GM19035 (cell line): ENCODE results near the gene KIAA0825.
"Not testable (repeated sequence)": the region's sequence is repeated elsewhere in the genome, so short reads cannot be mapped to it uniquely, and the experiment has no call there.

Experiments used
- ATAC-seq: cut with Tn5 transposase; IDR thresholded peaks from one replicate; pipeline ENCODE4 v1.9.1; 2021; ENCODE audit not compliant: unreplicated experiment

KIAA0825 gene

DNA sequence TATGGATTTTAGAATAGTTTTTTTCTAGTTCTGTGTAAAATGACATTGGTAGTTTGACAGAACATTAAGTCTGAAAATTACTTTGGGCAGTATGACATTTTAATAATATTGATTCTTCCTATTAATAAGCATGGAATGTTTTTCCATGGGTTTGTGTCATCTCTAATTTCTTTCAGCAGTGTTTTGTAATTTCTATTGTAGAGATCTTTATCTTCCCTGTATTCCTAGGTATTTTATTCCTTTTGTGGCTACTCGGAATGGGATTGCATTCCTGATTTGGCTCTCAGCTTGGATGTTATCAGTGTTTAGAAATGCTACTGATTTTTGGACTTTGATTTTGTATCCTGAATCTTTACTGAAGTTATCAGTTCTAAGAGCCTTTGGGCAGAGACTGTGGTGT is 420.4 kb downstream of the KIAA0825 start:
- no peak for ATAC-seq

DNA sequence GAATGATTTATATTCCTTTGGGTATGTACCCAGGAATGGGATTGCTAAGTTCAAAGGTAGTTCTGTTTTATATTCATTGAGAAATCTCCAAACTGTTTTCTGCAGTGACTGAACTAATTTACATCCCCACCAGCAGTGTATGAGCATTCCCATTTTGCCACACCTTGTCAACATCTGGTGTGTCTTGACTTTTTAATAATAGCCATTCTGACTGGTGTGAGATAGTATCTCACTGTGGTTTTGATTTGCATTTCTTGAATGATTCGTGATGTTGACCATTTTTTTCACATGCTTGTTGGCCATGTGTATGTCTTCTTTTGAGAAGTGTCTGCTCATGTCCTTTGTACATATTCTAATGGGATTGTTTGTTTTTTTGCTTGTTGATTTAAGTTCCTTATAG is 421.5 kb downstream of the KIAA0825 start:
- ATAC-seq: no peak

DNA sequence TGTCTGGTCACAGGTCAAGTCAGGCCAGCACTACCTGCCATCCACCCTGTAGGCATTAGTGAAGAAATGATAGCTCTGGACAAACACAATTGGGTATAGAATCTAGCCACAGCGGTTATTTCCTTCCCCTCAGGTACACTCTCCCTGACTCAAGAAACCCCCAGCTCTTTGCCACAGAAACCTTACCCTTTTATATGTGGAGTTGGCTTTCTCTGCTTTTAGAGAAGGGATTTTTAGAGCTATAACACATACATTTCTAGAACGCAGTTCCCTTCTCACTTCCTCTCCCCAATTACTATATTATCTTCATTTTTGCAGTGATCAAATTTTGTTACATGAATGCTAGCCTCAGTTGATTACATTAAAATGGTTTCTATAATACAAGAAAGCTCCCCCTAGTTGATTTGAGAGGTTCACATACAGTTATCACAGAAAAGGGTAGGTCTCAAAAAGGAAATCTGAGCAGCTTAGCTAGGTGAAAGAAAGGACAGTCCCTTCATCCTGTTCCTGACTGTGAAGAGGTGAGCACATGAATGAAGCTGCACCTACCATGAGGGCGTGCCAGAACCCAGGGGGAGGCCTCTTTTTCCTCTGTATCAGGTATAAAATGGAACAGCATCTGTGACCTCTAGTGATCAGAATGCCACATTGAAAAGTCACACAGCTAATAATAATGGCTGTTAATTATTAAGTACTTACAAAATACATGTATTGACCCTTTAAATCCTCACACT is 425.6 kb downstream of the KIAA0825 start:
- ATAC-seq: no peak

DNA sequence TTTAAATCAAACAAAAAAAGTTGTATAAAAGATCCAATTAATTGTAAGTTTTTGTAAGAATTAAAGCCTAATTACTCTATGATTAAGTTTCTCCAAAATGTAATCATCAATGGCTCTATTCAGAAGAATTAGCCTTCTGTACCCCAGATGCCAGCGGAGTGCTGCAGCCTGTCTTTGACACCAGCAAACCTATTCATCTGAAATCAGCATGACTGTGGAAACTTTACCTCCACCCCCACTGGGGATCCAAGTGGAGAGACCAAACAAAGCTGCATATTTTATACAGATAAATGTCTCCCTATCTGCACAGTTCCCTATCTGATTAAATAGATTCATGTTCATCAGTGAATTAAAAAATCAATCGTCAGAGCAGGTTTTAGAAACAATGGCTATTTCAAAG is 426.8 kb downstream of the KIAA0825 start:
- ATAC-seq: no peak

DNA sequence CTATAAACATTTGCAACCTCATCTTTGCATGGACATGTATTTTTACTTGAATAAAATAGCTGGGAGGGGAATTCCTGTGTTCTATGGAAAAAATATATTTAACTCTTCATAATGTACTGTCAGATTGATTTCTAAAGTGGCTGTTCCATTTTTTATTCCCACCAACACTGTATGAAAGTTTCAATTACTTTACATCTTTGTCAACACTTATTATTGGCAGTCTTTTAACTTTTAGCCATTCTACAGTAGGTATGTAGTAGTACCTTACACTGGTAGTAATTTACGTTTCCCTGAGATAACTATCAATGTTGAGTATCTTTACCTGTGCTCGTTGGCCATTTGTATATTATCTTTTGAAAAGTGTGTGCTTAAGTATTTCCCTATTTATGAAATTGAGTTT is 429.7 kb downstream of the KIAA0825 start:
- ATAC-seq: no peak

DNA sequence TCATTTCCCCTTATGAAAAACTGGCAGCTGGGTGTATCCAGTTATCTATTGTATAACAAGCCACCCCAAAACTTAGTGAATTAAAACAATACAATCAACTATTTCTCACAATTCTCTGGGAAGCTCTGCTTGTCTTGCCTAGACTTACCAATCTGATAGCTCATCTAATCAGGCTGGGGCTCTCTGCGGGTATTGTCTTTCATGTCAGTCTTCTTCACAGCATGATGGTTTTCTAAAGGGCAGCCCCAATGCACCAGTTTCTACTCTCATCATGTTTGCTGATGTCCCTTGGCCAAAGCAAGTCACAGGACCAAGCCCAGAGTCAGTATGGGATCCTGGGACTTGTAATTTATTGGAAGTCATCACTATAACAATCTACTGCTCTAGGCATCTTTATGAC is 433.5 kb downstream of the KIAA0825 start:
- no peak for ATAC-seq

DNA sequence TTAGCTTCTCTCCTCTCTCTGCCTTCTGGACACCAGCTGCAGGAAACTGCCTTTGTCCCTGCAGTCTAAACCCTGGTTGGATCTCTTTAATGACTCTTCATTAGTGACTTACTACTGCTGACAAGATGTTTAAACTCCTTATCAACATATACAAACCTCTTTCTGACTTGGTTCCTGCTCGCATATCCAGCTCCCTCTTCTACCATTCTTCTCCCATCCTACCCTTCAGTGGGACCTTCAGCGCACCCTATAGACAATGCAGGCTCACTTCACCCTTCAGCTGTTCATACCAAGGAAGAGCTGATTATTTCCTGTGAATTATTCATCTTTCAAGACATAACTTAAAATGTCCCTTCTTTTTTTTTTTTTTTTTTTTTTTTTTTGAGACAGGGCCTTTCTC is 436.5 kb downstream of the KIAA0825 start:
- ATAC-seq: no peak

DNA sequence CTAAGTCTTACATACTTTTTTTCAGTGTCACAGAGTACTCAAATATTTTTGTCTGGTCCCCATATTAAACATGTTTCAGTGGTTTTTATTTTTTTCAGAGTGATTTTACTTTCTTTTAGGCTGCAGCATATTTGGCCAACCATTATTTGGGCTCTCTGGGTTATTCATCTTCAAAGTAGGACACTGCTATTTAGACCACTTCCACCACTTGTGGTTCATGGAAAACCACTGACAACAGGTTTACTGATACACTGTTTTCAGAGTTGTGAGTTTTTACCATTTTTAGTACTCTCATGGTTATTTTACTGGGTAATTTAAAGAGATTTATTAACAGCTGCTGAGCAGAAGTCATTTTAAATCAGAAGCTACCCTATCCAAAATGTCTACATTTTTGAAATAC is 437.6 kb downstream of the KIAA0825 start:
- ATAC-seq: no peak

DNA sequence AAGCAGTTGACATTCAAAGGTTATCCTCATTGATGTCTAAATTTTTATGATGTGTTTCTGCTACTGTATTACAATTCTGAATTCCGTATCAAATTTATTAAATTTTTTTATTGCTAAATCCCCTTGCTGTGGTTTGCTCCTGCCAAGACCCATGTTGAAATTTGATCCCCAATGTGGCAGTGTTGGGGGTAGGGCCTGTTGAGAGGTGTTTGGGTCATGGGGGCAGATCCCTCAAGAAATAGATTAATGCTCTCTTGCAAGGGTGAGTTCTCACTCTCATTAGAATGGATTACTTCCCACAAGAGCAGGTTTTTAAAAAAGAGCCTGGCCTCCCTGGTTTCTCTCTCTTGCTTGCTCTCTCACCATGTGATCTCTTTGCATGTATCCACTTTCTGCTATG is 442.5 kb downstream of the KIAA0825 start:
- ATAC-seq: no peak

DNA sequence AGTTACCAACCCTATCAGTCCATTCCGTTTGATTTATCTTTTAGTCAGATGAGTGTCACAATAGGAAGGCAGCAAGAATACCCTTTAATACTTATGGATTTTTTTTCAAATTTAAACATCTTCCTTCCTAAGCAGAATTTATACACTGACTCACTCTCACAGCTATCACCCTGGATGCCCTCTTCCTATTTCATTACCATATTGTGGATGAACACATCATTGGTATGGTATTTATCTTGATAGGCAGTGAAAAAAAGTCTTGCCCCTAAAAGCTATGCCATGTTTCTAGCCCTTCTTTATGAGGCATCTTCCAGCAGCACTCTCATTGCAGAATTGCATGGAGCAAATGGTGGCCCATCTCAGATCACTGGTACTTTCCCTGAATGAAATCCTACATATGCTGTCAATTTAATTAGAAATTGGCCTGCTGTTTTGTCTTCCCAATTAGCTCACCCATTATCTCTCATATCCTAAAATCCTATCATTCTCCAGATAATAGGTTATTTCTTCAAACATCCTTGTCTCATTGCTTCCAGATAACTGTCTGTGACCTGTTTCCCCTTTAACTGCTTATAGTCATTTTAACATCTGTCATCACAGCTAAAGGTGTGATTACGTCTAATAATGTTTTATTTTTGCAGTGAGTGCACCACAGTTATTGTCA is 443.5 kb downstream of the KIAA0825 start:
- no peak for ATAC-seq

DNA sequence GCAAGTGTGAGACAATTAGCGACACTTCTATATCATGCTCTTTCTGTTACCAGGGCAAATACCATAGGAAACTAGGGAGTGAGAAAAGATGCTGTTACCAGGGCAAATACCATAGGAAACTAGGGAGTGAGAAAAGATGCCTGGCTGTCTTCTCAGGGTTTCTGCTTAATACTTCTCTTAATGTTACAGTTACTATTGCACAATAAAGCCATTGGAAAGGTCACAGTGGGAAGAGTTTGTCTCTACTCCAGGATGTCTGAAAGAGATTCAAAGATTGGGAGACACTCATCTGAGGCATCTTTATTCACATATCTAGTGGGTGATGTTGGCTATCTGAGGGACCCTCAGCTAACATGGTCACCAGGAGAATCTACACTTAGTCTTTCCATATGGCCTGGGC is 445.3 kb downstream of the KIAA0825 start:
- ATAC-seq: no peak

DNA sequence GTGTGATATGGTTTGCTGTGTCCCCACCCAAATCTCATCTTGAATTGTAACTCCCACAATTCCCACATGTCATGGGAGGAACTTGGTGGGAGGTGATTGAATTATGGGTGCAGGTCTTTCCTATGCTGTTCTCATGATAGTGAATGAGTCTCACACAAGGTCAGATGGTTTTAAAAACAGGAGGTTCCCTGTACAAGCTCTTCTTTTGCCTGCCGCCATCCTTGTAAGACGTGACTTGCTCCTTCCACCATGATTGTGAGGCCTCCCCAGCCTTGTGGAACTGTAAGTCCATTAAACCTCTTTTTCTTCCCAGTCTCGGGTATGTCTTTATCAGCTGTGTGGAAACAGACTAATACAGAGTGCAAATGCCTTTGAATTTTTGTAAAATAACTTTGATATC is 447.3 kb downstream of the KIAA0825 start:
- ATAC-seq: not testable (repeated sequence)

DNA sequence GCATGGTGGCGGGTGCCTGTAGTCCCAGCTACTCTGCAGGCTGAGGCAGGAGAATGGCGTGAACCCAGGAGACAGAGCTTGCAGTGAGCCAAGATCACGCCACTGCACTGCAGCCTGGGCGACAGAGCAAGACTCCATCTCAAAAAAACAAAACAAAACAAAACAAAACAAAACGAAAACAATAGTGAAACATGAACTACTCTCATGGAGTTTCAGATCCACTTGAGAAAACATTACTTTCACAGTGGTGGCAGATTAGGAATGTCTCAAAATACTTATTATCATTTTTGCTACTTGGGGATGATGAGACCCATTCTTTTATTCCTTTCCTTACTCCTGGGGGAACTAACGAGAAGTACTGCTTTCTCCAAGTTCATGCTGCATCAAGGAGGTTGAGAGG is 448.2 kb downstream of the KIAA0825 start:
- not testable (repeated sequence) for ATAC-seq

DNA sequence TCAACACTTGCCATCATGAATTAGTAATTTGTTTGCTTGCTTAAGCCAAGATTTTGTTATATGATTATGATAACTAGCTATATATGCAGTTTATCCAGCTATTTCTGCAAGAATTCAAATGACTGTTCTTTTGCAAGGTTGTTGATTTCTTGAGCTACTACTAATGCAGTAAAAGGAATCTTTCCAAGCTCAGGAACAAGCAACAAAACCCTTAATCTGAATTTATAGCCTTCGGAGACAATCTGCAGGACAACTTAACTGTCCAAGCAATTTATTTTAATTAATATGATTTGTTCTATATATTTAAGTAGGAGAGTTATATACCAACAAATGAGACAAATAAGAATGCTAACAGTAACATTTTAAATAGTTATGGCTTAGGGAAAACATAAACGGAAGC is 450.3 kb downstream of the KIAA0825 start:
- no peak for ATAC-seq

DNA sequence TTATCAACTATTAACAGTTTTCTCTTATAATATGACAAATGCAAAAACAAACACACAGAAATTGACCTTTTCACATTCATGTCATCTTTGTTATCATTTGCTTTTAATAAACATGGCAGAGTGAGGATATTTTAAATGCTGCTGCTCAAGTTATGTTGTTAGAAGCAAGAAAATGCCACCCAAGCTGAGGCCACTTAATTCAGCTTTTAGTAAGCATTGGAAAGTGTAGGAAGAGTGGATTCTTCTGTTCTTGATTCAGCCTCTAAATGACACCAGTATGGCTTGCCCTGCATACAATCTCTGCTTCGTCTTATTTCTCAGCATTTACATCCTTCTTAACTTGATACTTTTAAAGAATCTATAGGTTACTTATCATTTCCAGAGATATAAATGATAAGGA is 456.6 kb downstream of the KIAA0825 start:
- no peak for ATAC-seq

DNA sequence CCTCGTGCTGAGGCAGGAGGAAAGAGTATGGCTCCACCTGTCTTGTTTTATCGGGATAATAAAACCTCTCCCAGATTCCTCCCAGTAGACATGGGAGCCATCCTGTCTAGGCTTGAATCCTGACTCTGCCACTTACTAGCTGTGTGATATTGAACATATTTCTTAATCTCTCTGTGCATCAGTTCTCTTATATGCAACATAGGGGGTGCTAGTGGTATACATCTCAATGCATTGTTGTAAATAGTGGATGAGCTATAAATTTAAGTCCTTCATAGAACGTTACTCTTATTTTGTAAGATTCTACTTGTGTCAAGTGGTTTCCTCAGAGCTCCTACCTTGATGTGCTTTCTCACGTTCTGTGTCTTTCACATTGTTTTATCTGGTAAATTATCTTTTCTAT is 459.3 kb downstream of the KIAA0825 start:
- ATAC-seq: no peak

DNA sequence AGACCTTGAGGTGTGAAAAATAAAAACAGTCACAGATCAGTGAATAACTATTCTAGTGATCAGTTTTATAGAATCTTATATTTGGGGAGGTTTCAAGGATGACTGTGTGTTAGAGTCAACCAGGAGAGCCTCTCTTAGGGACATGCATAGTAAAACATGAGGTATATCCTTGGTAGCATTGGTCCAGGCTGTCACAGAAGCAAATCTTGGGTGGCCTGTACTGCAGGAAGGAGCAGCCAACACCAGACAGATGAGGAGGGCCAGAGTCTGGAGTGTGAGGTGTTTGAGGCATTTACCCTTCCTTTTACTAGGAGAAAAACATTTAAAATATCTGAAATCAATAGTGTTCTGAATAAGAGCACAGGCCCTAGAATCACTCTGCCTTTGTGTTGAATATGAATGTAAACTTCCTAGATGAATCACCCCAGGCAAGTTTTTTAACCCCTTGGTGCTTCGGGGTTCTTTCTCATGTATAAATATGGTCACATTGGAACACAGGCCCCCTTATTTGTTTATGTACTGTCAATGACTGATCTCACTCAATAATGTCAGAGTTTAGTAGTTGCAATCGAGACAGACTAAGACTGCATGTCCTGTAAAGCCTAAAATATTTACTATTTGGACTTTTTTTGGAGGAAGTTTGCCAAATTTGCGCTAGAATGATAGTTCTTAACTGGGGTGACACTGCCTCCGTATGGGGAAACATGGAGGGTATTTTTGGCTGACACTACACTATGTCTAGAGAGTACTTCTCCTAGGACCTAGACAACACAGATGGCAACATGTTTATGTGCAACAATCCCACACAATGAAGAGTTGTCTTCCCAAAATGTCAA is 460.5 kb downstream of the KIAA0825 start:
- no peak for ATAC-seq

DNA sequence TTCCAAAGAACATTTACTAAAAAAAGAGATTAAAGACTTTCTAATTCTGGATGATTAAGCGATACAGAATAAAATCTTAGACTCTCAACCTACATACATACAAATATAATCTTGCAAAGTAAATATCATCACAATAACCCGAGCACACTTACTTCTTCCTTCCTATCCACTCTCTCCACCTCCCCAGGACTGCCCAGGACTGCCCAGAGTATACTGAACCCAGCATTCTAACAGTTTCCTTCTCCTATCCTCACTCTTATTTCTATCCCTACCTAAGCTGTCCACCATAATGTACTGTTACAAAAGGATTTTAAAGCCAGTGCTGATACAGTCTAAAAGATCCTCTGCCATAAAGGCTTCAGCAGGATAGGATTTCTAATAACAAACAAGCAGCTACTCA is 463.7 kb downstream of the KIAA0825 start:
- ATAC-seq: no peak

DNA sequence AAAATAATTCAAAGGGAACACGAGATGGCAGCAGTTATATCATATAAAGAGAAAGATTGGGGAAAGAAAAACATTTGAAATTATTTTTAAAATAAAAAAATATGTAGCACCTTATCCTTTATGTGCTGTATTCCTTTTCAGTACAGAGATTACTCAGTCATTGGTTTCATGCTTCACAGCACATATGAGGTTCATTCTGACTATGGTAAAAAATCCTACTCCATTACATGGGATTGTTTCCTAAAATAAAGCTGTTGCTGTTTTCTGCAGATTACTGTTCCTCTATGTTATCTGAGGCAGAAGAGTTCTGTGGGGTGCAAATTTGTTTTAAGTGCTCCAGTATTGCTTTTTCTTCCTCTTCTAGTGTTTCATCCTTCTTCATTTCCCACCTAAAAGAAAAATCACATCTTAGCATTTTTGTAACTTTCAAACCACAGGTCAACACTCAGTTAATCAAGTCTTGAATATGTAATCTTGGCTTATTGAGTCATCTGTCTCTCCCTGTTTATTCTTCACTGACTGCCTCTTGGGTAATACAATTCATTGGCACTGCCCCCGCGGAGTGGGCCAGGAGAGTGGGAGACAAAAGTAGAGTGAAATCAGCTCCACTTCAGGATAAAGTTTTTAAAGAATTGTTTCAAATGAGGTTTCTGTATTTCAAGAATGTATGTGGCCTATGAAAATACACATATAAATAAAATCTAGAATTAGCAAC is 464.5 kb downstream of the KIAA0825 start:
- no peak for ATAC-seq

DNA sequence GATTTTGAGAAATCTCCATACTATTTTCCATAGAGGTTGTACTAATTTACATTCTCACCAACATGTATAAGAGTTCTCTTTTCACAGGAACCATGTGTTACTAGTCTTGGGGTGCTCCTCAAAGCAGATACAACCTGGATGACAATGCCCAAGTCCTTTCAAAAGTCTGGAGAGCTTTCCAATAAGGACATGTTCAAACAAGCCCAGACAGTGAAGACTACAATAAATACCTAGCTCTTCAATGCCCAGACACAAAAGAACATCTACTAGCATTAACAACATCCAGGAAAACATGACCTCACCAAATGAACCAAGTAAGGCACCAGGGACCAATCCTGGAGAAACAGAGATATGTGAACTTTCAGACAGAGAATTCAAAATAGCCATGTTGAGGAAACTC is 474.8 kb downstream of the KIAA0825 start:
- not testable (repeated sequence) for ATAC-seq

DNA sequence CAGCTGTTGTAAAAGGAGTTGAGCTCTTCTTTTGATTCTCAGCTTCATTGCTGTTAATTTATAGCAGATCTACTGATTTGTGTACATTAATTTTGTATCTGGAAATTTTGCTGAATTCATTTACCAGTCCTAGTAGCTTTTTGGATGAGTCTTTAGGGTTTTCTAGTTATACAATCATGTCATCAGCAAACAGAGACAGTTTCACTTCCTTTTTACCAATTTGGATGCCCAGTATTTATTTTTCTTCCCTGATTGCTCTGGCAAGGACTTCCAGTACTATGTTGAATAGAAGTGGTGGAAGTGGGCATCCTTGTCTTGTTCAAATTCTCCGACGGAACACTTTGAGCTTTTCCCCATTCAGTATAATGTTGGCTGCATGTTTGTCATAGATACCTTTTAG is 478.1 kb downstream of the KIAA0825 start:
- ATAC-seq: no peak
